ENCODE results near the gene FUT2.

DNA sequence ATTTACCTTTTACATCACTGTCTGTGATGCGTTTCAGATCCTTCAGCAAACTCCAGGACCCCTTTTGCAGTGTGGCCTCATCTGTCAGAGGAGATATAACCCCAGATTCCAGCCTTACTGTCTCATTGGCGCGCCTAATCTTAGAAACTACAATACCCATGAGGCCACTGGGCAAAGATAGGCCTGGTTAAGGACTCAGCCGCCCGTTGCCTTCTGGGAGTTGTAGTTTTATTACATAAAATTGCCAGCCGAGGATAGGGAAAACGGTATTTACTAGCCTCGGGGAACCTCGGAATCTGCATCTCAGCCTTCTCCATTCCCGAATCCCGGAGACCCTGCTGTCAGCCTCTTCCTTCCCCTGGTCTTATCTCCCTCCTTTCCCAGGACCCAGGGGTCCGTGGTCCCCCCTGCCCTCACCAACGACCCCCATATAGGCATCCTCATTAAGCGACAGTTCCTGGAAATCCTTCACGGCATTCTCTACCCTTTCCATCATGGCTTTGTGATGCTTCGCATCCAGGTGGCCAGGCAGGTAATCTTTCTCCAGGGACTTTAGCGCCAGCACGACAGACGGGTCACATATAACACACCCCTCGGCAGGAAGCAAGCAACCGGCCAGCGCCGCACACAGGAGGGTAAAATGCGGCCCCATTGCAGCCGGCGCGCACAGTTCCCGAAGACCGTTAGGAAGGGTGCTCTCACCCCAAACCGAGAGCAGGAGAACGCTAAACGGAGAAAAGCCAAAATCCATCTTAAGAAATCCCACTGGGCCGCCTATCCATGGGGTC lies 49.6 kb downstream of the FUT2 start:
- no peak for TF ChIP-seq POLR2A (IDR thresholded peaks at IDR 0.05)
- TF ChIP-seq, protein P1, sequence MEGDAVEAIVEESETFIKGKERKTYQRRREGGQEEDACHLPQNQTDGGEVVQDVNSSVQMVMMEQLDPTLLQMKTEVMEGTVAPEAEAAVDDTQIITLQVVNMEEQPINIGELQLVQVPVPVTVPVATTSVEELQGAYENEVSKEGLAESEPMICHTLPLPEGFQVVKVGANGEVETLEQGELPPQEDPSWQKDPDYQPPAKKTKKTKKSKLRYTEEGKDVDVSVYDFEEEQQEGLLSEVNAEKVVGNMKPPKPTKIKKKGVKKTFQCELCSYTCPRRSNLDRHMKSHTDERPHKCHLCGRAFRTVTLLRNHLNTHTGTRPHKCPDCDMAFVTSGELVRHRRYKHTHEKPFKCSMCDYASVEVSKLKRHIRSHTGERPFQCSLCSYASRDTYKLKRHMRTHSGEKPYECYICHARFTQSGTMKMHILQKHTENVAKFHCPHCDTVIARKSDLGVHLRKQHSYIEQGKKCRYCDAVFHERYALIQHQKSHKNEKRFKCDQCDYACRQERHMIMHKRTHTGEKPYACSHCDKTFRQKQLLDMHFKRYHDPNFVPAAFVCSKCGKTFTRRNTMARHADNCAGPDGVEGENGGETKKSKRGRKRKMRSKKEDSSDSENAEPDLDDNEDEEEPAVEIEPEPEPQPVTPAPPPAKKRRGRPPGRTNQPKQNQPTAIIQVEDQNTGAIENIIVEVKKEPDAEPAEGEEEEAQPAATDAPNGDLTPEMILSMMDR (IDR thresholded peaks at IDR 0.05) = no peak
